ENCODE measurements around the gene ATP2A2. TPM values are rescaled to one million over a fixed set of nuclear protein-coding genes. Genes with fewer than 3 reads are reported as not detected.
A peak's percentile ranks its signal among the peaks of the same experiment; 100 is the strongest.

The ATP2A2 gene
- total RNA-seq, 2 donors from 2014 or later = 248 to 311 TPM

DNA sequence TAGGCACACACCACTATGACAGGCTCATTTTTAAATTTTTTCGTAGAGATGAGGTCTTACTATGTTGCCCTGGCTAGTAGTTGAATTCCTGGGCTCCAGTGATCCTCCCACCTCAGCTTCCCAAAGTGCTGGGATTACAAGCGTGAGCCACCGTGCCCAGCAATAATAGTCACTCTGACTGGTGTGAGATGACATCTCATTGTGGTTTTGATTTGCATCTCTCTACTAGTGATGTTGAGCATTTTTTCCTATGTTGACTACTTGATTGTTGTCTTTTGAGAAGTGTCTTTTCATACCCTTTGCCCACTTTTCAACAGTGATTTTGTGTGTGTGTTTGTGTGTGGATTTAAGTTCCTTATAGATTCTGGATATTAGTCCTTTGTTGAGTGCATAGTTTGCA, 26.3 kb downstream of the ATP2A2 start:
- peaks cover 10% of the 10 kb centered on the region for H3K36me3 ChIP-seq
- no peaks in the 10 kb centered on the region for H3K4me1 ChIP-seq
- no peak overlapping the region for H3K9ac ChIP-seq (ENCODE audit: low read depth in 2 of 2, low read length in 2 of 2)
- no peak overlapping the region for H3K4me3 ChIP-seq
- TF ChIP-seq, protein P1, sequence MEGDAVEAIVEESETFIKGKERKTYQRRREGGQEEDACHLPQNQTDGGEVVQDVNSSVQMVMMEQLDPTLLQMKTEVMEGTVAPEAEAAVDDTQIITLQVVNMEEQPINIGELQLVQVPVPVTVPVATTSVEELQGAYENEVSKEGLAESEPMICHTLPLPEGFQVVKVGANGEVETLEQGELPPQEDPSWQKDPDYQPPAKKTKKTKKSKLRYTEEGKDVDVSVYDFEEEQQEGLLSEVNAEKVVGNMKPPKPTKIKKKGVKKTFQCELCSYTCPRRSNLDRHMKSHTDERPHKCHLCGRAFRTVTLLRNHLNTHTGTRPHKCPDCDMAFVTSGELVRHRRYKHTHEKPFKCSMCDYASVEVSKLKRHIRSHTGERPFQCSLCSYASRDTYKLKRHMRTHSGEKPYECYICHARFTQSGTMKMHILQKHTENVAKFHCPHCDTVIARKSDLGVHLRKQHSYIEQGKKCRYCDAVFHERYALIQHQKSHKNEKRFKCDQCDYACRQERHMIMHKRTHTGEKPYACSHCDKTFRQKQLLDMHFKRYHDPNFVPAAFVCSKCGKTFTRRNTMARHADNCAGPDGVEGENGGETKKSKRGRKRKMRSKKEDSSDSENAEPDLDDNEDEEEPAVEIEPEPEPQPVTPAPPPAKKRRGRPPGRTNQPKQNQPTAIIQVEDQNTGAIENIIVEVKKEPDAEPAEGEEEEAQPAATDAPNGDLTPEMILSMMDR (IDR thresholded peaks at IDR 0.05) = no peak
- no peak for DNase-seq
- H3K9me3 ChIP-seq = no peaks in the 10 kb centered on the region
- intact Hi-C loops (cut with DNase I) = no loop called here
- no peaks in the 10 kb centered on the region for H3K27me3 ChIP-seq
- no peak overlapping the region for H3K27ac ChIP-seq

DNA sequence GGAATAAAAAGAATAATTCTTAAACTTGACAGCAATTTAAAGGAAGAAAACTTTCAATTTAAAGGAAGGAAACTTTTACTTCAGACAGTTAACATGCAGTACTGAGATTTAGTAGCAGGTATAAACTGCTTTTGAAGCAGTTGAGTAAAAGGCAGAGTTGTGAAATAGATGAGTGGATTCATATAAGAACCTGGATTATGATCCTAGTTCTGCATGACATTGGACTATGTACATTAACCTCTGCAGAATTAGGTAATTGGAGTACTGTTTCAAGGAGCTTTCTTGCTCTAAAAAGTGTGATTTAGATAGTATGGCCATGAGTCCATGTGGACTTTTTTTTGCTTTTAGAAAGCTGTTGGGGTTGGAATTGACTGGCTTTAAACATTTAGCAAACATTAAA, 29.7 kb downstream of the ATP2A2 start:
- H3K4me1 ChIP-seq = no peaks in the 10 kb centered on the region
- no peaks in the 10 kb centered on the region for H3K27me3 ChIP-seq
- H3K36me3 ChIP-seq = peaks cover 6% of the 10 kb centered on the region
- no peak for DNase-seq
- peak overlapping the region; percentile 11 for H3K27ac ChIP-seq
- TF ChIP-seq, protein P1 (IDR thresholded peaks at IDR 0.05) = no peak
- H3K9me3 ChIP-seq = no peaks in the 10 kb centered on the region
- no peak overlapping the region for H3K9ac ChIP-seq (ENCODE audit: low read depth in 2 of 2, low read length in 2 of 2)
- no peak overlapping the region for H3K4me3 ChIP-seq
- intact Hi-C loops (cut with DNase I) = no loop called here

DNA sequence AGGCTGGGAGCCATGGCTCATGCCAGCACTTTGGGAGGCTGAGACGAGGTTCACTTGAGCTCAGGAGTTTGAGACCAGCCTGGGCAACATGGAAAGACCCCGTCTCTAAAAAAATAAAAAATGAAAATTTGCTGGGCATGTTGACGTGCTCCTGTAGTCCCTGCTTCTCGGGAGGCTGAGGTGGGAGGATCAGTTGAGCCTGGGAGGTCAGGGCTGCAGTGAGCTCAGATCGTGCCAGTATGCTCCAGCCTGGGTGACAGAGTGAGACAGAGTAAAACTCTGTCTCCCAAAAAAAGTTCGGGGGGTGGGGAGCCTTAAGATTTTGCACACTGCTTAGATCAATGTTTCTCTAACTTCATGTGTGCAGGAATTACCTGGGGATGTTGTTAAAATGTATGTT, 30.9 kb downstream of the ATP2A2 start:
- H3K27ac ChIP-seq = peak overlapping the region; percentile 4
- H3K27me3 ChIP-seq = no peaks in the 10 kb centered on the region
- intact Hi-C loops (cut with DNase I) = no loop called here
- TF ChIP-seq, protein P1 (IDR thresholded peaks at IDR 0.05) = no peak
- H3K36me3 ChIP-seq = peaks cover 6% of the 10 kb centered on the region
- no peak for DNase-seq
- H3K4me3 ChIP-seq = no peak overlapping the region
- H3K4me1 ChIP-seq = peaks cover 5% of the 10 kb centered on the region
- no peaks in the 10 kb centered on the region for H3K9me3 ChIP-seq
- no peak overlapping the region for H3K9ac ChIP-seq (ENCODE audit: low read depth in 2 of 2, low read length in 2 of 2)

DNA sequence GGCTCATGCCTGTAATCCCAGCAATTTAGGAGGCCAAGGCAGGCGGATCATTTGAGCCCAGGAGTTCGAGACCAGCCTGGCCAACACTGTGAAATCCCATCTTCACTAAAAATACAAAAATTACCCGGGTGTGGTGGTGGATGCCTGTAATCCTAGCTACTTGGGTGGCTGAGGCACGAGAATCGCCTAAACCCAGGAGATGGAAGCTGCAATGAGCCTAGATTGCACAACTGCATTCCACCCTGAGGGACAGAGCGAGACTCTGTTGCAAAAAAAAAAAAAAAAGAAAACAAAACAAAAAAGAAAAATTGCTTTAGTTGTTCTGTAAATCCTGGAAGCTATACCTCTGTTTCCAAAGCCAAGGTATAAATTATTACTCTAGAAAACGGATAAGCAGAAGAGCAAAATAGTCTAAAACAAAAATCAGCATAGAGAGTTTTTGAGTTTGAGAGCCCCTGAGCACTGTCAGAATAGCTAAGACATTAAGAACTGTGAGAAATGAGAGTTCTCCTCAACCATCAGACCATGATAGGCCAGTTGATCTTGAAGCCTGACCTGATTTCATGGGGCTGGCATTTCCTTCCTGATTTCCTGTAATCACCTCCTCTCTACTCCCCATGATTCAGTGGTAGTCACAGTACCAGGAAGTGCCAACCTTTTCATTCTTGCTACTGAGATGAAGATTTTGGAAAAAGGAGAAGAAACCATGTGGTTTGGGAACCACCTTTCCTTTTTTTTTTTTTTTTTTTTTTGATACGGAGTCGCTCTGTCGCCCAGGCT, 31.7 kb downstream of the ATP2A2 start:
- peaks cover 12% of the 10 kb centered on the region for H3K4me1 ChIP-seq
- peaks cover 6% of the 10 kb centered on the region for H3K36me3 ChIP-seq
- no peak for DNase-seq
- H3K9ac ChIP-seq (ENCODE audit: low read depth in 2 of 2, low read length in 2 of 2) = no peak overlapping the region
- H3K27me3 ChIP-seq = no peaks in the 10 kb centered on the region
- intact Hi-C loops (cut with DNase I) = no loop called here
- H3K27ac ChIP-seq = peak overlapping the region; percentile 4
- H3K4me3 ChIP-seq = no peak overlapping the region
- no peaks in the 10 kb centered on the region for H3K9me3 ChIP-seq
- TF ChIP-seq, protein P1 (IDR thresholded peaks at IDR 0.05) = no peak

DNA sequence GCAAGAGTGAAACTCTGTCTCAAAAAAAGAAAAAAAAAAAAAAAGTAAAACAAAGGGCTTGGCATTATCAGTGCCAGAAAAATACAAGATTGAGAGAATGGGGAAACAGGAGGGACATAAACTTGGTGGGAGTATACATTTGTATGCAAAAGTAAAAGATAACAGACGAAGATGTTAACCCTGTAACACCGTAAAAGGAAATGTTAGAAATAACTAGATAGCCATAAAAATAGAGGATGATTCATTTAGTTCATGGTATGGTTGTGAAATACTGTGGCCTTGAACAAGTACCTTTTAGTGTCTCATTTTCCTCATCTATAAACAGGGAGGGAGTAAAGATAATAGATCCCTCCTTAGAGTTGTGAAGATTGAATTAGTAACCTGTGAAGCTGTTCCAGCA, 33.3 kb downstream of the ATP2A2 start:
- TF ChIP-seq, protein P1 (IDR thresholded peaks at IDR 0.05) = no peak
- H3K9me3 ChIP-seq = no peaks in the 10 kb centered on the region
- H3K36me3 ChIP-seq = peaks cover 5% of the 10 kb centered on the region
- H3K27ac ChIP-seq = peak overlapping the region; percentile 43
- H3K27me3 ChIP-seq = no peaks in the 10 kb centered on the region
- H3K4me1 ChIP-seq = peaks cover 15% of the 10 kb centered on the region
- no peak overlapping the region for H3K9ac ChIP-seq (ENCODE audit: low read depth in 2 of 2, low read length in 2 of 2)
- no peak overlapping the region for H3K4me3 ChIP-seq
- intact Hi-C loops (cut with DNase I) = no loop called here
- DNase-seq = no peak

All from colonic mucosa (tissue), 4 donors.